GM20000 (cell line): ENCODE data around the gene MPZ.
"Not testable (repeated sequence)": the region's sequence is repeated elsewhere in the genome, so short reads cannot be mapped to it uniquely, and the experiment has no call there.

ENCODE experiments used
- DNase-seq: peaks from one replicate; pipeline ENCODE4 v3.0.0; 2012; ENCODE audit warnings: low spot score
- CTCF ChIP-seq: IDR thresholded peaks from 2 replicates; pipeline ENCODE4 v1.5.1; 2012; ENCODE audit warnings: mild to moderate bottlenecking, control low read depth; ENCODE audit errors: extremely low read depth, missing control alignments

MPZ gene

GRCh38 chr1:161261261-161262235, 48.2 kb downstream of the MPZ start:
- TF ChIP-seq CTCF = no peak
- peak; percentile 7 for DNase-seq

- TF ChIP-seq CTCF = no peak
- DNase-seq = peak; percentile 45
These were observed 49.1 kb downstream of the MPZ start for GRCh38 chr1:161260376-161261260.

- no peak for TF ChIP-seq CTCF
- DNase-seq = no peak
These were observed 50.0 kb downstream of the MPZ start for GRCh38 chr1:161259765-161260164.

- no peak for DNase-seq
- no peak for TF ChIP-seq CTCF
These were observed 50.4 kb downstream of the MPZ start for GRCh38 chr1:161259345-161259702.

- TF ChIP-seq CTCF = no peak
- peak; percentile 80 for DNase-seq
These were observed 51.1 kb downstream of the MPZ start, which contains the start of gene PCP4L1 for GRCh38 chr1:161258439-161259344. Gene PCP4L1 (plus strand): TSS chr1:161258745. CDS start chr1:161258975, 230 bp downstream.

GRCh38 chr1:161257109-161257508, 52.7 kb downstream of the MPZ start:
- DNase-seq = not testable (repeated sequence)

GRCh38 chr1:161255955-161256520, 53.7 kb downstream of the MPZ start:
- not testable (repeated sequence) for DNase-seq

- not testable (repeated sequence) for DNase-seq
These were observed 54.5 kb downstream of the MPZ start for GRCh38 chr1:161255302-161255701.
